Natural killer cell (primary cell): ENCODE results near the gene VPS45. TPM values are rescaled to one million over a fixed set of nuclear protein-coding genes. Genes with fewer than 3 reads are reported as not detected.

Experiments
- ATAC-seq, 3 donors: fragments of 150-1000 bp in 2 of 3; fragments of 200-7000 bp in 1 of 3; cut with Tn5 transposase; 1 replicate in 1 of 3; 2 replicates in 2 of 3; pipeline ENCODE4 v1.10.0; 2021; ENCODE audit warnings: mild to moderate bottlenecking in 2 of 3, moderate library complexity in 2 of 3
- DNase-seq, 2 donors: peaks; one replicate each; pipeline versions ENCODE4 v3.0.0 to v3.0.0-alpha.2; 2013 to 2021; ENCODE audit warnings: mixed read lengths in 1 of 2
- H3K27ac ChIP-seq: one replicate; pipeline ENCODE4 v1.5.1; 2013; ENCODE audit warnings: mild to moderate bottlenecking, low read length
- H3K27me3 ChIP-seq: one replicate; pipeline ENCODE4 v1.6.1; 2013; ENCODE audit warnings: low read length; ENCODE audit not compliant: control insufficient read depth, insufficient read depth
- H3K36me3 ChIP-seq: one replicate; pipeline ENCODE4 v1.6.1; 2013; ENCODE audit warnings: low read length; ENCODE audit not compliant: control insufficient read depth, insufficient read depth
- H3K4me1 ChIP-seq: one replicate; pipeline ENCODE4 v1.6.1; 2013; ENCODE audit warnings: low read length; ENCODE audit not compliant: control insufficient read depth, insufficient read depth
- H3K4me3 ChIP-seq: one replicate; pipeline ENCODE4 v1.5.1; 2013; ENCODE audit warnings: low read length
- H3K9me3 ChIP-seq: one replicate; pipeline ENCODE4 v1.6.1; 2013; ENCODE audit warnings: low read length; ENCODE audit not compliant: control insufficient read depth, insufficient read depth
- H3K27ac Mint-ChIP-seq, 2 donors: one replicate each; pipeline ENCODE4 v1.8.0; 2022; ENCODE audit warnings: mild to moderate bottlenecking in 2 of 2, mixed read lengths in 2 of 2, moderate library complexity in 1 of 2
- H3K27me3 Mint-ChIP-seq, 2 donors: one replicate each; pipeline ENCODE4 v1.8.0; 2022; ENCODE audit warnings: low read depth in 2 of 2, mixed read lengths in 2 of 2
- H3K36me3 Mint-ChIP-seq: one replicate; pipeline ENCODE4 v1.8.0; 2022; ENCODE audit warnings: mixed read lengths
- H3K4me1 Mint-ChIP-seq, 2 donors: one replicate each; pipeline ENCODE4 v1.8.0; 2022; ENCODE audit warnings: mixed read lengths in 2 of 2
- H3K4me3 Mint-ChIP-seq: one replicate; pipeline ENCODE4 v1.8.0; 2022; ENCODE audit warnings: mild to moderate bottlenecking, moderate library complexity, mixed read lengths
- H3K9me3 Mint-ChIP-seq, 2 donors: one replicate each; pipeline ENCODE4 v1.8.0; 2022; ENCODE audit warnings: mixed read lengths in 2 of 2
- CTCF ChIP-seq: fragments of 200-600 bp; IDR thresholded peaks from one replicate; pipeline ENCODE4 v1.8.0; 2022; ENCODE audit warnings: antibody characterized with exemption
- WGBS: methylation state at CpG from one replicate; pipeline ENCODE4 v1.1.7; 2013; ENCODE audit warnings: missing lambda C conversion rate; ENCODE audit not compliant: insufficient coverage; 5-methylcytosine and 5-hydroxymethylcytosine counted together
- intact Hi-C: fragments of 100-400 bp; cut with micrococcal nuclease; formaldehyde crosslinking; loops from one replicate; pipeline ENCODE4 v1.14.2; 2022
- total RNA-seq, 4 donors: library from RNA; stranded (reverse); fragments of 120-200 nt in 1 of 4; gene quantifications; one replicate each; pipeline versions ENCODE4 v1.2.3 to v1.2.4, GENCODE V29; 2013 to 2022

VPS45 gene
- total RNA-seq, 3 donors from 2014 or later (not counting 1 experiment from before 2014, with no cell fraction given), result 28.8 to 41.1 (median 33.0) TPM

DNA sequence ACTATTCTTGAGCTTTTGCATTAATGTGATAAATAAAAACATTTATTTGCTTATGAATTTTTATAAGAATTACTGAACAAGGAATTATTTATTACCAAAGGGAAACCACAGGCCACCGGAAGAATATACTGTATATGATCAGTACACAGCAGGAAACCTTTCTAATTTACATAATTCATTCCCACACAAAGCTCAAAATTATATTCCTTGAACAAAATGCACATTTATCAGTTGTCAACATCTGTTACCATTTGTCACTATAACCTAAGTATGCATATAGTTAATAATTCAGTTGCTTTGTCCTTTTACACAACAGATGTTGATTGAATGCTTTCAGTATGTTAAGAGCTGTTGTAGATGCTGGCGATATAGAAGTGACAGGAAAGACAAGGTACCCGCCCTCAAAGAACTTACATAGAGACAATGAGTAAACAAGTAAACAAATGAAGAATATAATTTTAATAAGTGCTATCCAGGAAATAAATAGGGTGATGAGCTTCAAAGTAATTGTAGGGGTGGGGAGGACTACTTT lies 27.2 kb downstream of the VPS45 start:
- Histone ChIP-seq H3K27ac (no peak overlapping the region), H3K4me1 (no peaks in the 10 kb centered on the region), H3K27me3 (no peaks in the 10 kb centered on the region), H3K36me3 (peaks cover 26% of the 10 kb centered on the region), H3K9me3 (no peaks in the 10 kb centered on the region), H3K4me3 (no peak overlapping the region)
- no peak overlapping the region for H3K27ac Mint-ChIP-seq
- WGBS, result 83% methylated on average over 2 of the region's 3 CpGs
- no peaks in the 10 kb centered on the region for H3K9me3 Mint-ChIP-seq
- TF ChIP-seq CTCF, result no peak
- intact Hi-C loops, result no loop called here
- H3K27me3 Mint-ChIP-seq, result no peaks in the 10 kb centered on the region
- no peak for DNase-seq
- ATAC-seq, result no peak
- H3K4me3 Mint-ChIP-seq, result no peak overlapping the region
- H3K36me3 Mint-ChIP-seq, result no peaks in the 10 kb centered on the region
- peaks cover 4 to 15% of the 10 kb centered on the region in 2 donors for H3K4me1 Mint-ChIP-seq

GRCh38 chr1:150102986-150103385 lies 35.4 kb downstream of the VPS45 start:
- intact Hi-C loops, result no loop called here

DNA sequence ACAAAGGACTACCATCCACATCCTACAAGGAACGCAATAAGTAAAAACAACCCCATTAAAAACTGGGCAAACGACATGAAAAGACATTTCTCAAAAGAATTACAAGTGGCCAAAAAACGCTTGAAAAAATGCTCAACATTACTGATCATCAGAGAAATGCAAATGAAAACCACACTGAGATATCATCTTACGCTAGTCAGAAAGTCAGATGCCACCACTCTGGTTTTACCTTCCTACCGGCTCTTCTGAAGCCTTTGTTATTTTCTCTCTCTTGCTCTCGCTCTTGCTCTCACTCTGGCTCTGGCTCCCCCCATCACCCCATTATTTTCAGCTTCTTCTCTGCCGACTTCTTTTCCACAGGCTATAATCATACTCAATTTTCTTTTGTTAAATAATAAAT lies 38.8 kb downstream of the VPS45 start:
- H3K4me3 Mint-ChIP-seq, result no peak overlapping the region
- H3K9me3 Mint-ChIP-seq, result no peaks in the 10 kb centered on the region
- H3K27me3 Mint-ChIP-seq, result no peaks in the 10 kb centered on the region
- Histone ChIP-seq H3K27me3 (no peaks in the 10 kb centered on the region), H3K4me1 (peaks cover 10% of the 10 kb centered on the region), H3K4me3 (no peak overlapping the region), H3K36me3 (no peaks in the 10 kb centered on the region), H3K9me3 (no peaks in the 10 kb centered on the region), H3K27ac (no peak overlapping the region)
- peaks cover 7% of the 10 kb centered on the region for H3K36me3 Mint-ChIP-seq
- peaks cover 41 to 51% of the 10 kb centered on the region in 2 donors for H3K4me1 Mint-ChIP-seq
- DNase-seq (peak in 1 of 2 donors; percentile 73), ATAC-seq (peak in 1 of 3 donors; percentile 41)
- whole genome bisulfite sequencing, result 37% methylated on average over 7 of the region's 7 CpGs
- no peak for TF ChIP-seq CTCF
- intact Hi-C loops, result no loop called here
- H3K27ac Mint-ChIP-seq, result peak overlapping the region; percentile 22 to 36

More at GRCh38 chr1:150102986-150103385, 35.4 kb downstream of the VPS45 start:
- H3K4me1 Mint-ChIP-seq, result peaks cover 13 to 21% of the 10 kb centered on the region in 2 donors
- ATAC-seq (no peak), DNase-seq (peak in 1 of 2 donors; percentile 31)
- H3K9me3 Mint-ChIP-seq, result no peaks in the 10 kb centered on the region
- Histone ChIP-seq H3K27me3 (no peaks in the 10 kb centered on the region), H3K36me3 (peaks cover 9% of the 10 kb centered on the region), H3K9me3 (no peaks in the 10 kb centered on the region), H3K27ac (no peak overlapping the region), H3K4me3 (no peak overlapping the region), H3K4me1 (no peaks in the 10 kb centered on the region)
- no peak overlapping the region for H3K4me3 Mint-ChIP-seq
- no CpG with 5 or more reads among the region's 1 CpG for WGBS
- no peak overlapping the region for H3K27ac Mint-ChIP-seq
- no peak for TF ChIP-seq CTCF
- no peaks in the 10 kb centered on the region for H3K27me3 Mint-ChIP-seq
- H3K36me3 Mint-ChIP-seq, result peaks cover 7% of the 10 kb centered on the region

GRCh38 chr1:150109586-150109985 lies 42.0 kb downstream of the VPS45 start:
- TF ChIP-seq CTCF, result no peak
- Mint-ChIP-seq H3K4me3 (peak overlapping the region; percentile 84), H3K9me3 (no peaks in the 10 kb centered on the region), H3K36me3 (peaks cover 7% of the 10 kb centered on the region), H3K4me1 (peaks cover 43 to 51% of the 10 kb centered on the region in 2 donors), H3K27ac (peak overlapping the region; percentile 85 to 91), H3K27me3 (no peaks in the 10 kb centered on the region)
- peaks cover 10% of the 10 kb centered on the region for H3K4me1 ChIP-seq
- H3K9me3 ChIP-seq, result no peaks in the 10 kb centered on the region
- peak overlapping the region; percentile 12 for H3K4me3 ChIP-seq
- peaks cover 4% of the 10 kb centered on the region for H3K36me3 ChIP-seq
- peak in 2 of 3 donors; percentile 79 to 81 for ATAC-seq
- intact Hi-C loops, result no loop called here
- WGBS, result 15% methylated on average over 3 of the region's 3 CpGs
- peak overlapping the region; percentile 63 for H3K27ac ChIP-seq
- no peaks in the 10 kb centered on the region for H3K27me3 ChIP-seq
- peak in 1 of 2 donors; percentile 61 for DNase-seq
